Duodenal mucosa (tissue), 2 donors: Measurements from ENCODE around the gene CTSC.
"Not testable (repeated sequence)": the region's sequence is repeated elsewhere in the genome, so short reads cannot be mapped to it uniquely, and the experiment has no call there.

Experiments
- H3K27ac ChIP-seq: one replicate; pipeline ENCODE4 v1.7.0; 2013; ENCODE audit warnings: low read depth, low read length
- H3K27me3 ChIP-seq, 2 donors: one replicate each; pipeline ENCODE4 v1.7.0; 2013; ENCODE audit warnings: low read length in 2 of 2, control low read depth in 1 of 2; ENCODE audit not compliant: insufficient read depth in 2 of 2, control insufficient read depth in 1 of 2
- H3K36me3 ChIP-seq, 2 donors: one replicate each; pipeline ENCODE4 v1.7.0; 2013; ENCODE audit warnings: low read length in 2 of 2, control low read depth in 1 of 2; ENCODE audit not compliant: insufficient read depth in 2 of 2, control insufficient read depth in 1 of 2
- H3K4me1 ChIP-seq, 2 donors: one replicate each; pipeline ENCODE4 v1.7.0; 2013; ENCODE audit warnings: low read length in 2 of 2, control low read depth in 1 of 2; ENCODE audit not compliant: insufficient read depth in 2 of 2, control insufficient read depth in 1 of 2
- H3K4me3 ChIP-seq, 2 donors: one replicate each; pipeline ENCODE4 v1.7.0; 2013; ENCODE audit warnings: low read length in 2 of 2, low read depth in 1 of 2
- H3K9ac ChIP-seq, 2 donors: one replicate each; pipeline ENCODE4 v1.7.0; 2013; ENCODE audit warnings: low read length in 2 of 2, low read depth in 1 of 2
- H3K9me3 ChIP-seq, 2 donors: one replicate each; pipeline ENCODE4 v1.7.0; 2013; ENCODE audit warnings: low read length in 2 of 2, control low read depth in 1 of 2; ENCODE audit not compliant: control insufficient read depth in 1 of 2

Gene CTSC

GRCh38 chr11:88275636-88276035 lies 61.9 kb downstream of the CTSC start:
- H3K27me3 ChIP-seq = no peaks in the 10 kb centered on the region
- no peak overlapping the region for H3K9ac ChIP-seq
- H3K4me1 ChIP-seq = no peaks in the 10 kb centered on the region
- H3K9me3 ChIP-seq = no peaks in the 10 kb centered on the region
- H3K27ac ChIP-seq = no peak overlapping the region
- H3K4me3 ChIP-seq = no peak overlapping the region
- H3K36me3 ChIP-seq = no peaks in the 10 kb centered on the region

- no peaks in the 10 kb centered on the region for H3K4me1 ChIP-seq
- no peaks in the 10 kb centered on the region for H3K27me3 ChIP-seq
- no peak overlapping the region for H3K4me3 ChIP-seq
- H3K27ac ChIP-seq = no peak overlapping the region
- H3K9me3 ChIP-seq = no peaks in the 10 kb centered on the region
- no peak overlapping the region for H3K9ac ChIP-seq
- H3K36me3 ChIP-seq = no peaks in the 10 kb centered on the region
These were observed 70.6 kb downstream of the CTSC start for GRCh38 chr11:88266919-88267318.

GRCh38 chr11:88266157-88266556 lies 71.4 kb downstream of the CTSC start:
- Histone ChIP-seq H3K9me3 (no peaks in the 10 kb centered on the region), H3K9ac (no peak overlapping the region), H3K4me3 (no peak overlapping the region), H3K36me3 (no peaks in the 10 kb centered on the region), H3K27ac (no peak overlapping the region), H3K4me1 (no peaks in the 10 kb centered on the region), H3K27me3 (no peaks in the 10 kb centered on the region)

- no peak overlapping the region for H3K4me3 ChIP-seq
- H3K9ac ChIP-seq = no peak overlapping the region
- H3K9me3 ChIP-seq = peaks cover 8 to 10% of the 10 kb centered on the region in 2 donors
- H3K27me3 ChIP-seq = no peaks in the 10 kb centered on the region
- no peaks in the 10 kb centered on the region for H3K4me1 ChIP-seq
- no peaks in the 10 kb centered on the region for H3K36me3 ChIP-seq
- no peak overlapping the region for H3K27ac ChIP-seq
These were observed 78.1 kb downstream of the CTSC start for GRCh38 chr11:88259431-88259830.

- H3K9ac ChIP-seq = no peak overlapping the region
- no peaks in the 10 kb centered on the region for H3K36me3 ChIP-seq
- H3K4me1 ChIP-seq = no peaks in the 10 kb centered on the region
- peaks cover 0 to 3% of the 10 kb centered on the region in 2 donors for H3K9me3 ChIP-seq
- H3K27me3 ChIP-seq = no peaks in the 10 kb centered on the region
- H3K4me3 ChIP-seq = no peak overlapping the region
- no peak overlapping the region for H3K27ac ChIP-seq
These were observed 85.3 kb downstream of the CTSC start for GRCh38 chr11:88252208-88252607.

GRCh38 chr11:88250566-88251242 lies 86.8 kb downstream of the CTSC start:
- no peaks in the 10 kb centered on the region for H3K27me3 ChIP-seq
- H3K27ac ChIP-seq = no peak overlapping the region
- no peaks in the 10 kb centered on the region for H3K9me3 ChIP-seq
- H3K9ac ChIP-seq = no peak overlapping the region
- H3K4me1 ChIP-seq = no peaks in the 10 kb centered on the region
- no peak overlapping the region for H3K4me3 ChIP-seq
- H3K36me3 ChIP-seq = no peaks in the 10 kb centered on the region

GRCh38 chr11:88249706-88250105 lies 87.8 kb downstream of the CTSC start:
- no peak overlapping the region for H3K9ac ChIP-seq
- H3K9me3 ChIP-seq = no peaks in the 10 kb centered on the region
- no peaks in the 10 kb centered on the region for H3K36me3 ChIP-seq
- no peaks in the 10 kb centered on the region for H3K4me1 ChIP-seq
- H3K27me3 ChIP-seq = no peaks in the 10 kb centered on the region
- H3K4me3 ChIP-seq = no peak overlapping the region
- H3K27ac ChIP-seq = no peak overlapping the region

GRCh38 chr11:88246696-88247095 lies 90.8 kb downstream of the CTSC start:
- Histone ChIP-seq H3K9me3 (no peaks in the 10 kb centered on the region), H3K27ac (no peak overlapping the region), H3K4me3 (no peak overlapping the region), H3K36me3 (no peaks in the 10 kb centered on the region), H3K9ac (no peak overlapping the region), H3K27me3 (no peaks in the 10 kb centered on the region), H3K4me1 (no peaks in the 10 kb centered on the region)

- H3K9me3 ChIP-seq, H3K9ac ChIP-seq, H3K27me3 ChIP-seq, H3K4me1 ChIP-seq, H3K4me3 ChIP-seq, H3K36me3 ChIP-seq, H3K27ac ChIP-seq: not testable (repeated sequence)
These were observed 92.0 kb downstream of the CTSC start for GRCh38 chr11:88245576-88245975.
